ENCODE data around the gene PTH1R. TPM values are rescaled to one million over a fixed set of nuclear protein-coding genes. Genes with fewer than 3 reads are reported as not detected.

The PTH1R gene
- total RNA-seq, 1 donor from 2014 or later: 12.9 TPM

GRCh38 chr3:46913644-46914043, 36.1 kb downstream of the PTH1R start:
- no peak for DNase-seq (ENCODE audit: low spot score)

- DNase-seq (ENCODE audit: low spot score): no peak
Observed at GRCh38 chr3:46914849-46915248, 37.3 kb downstream of the PTH1R start.

- DNase-seq (ENCODE audit: low spot score): no peak
Observed at GRCh38 chr3:46915297-46915822, 37.8 kb downstream of the PTH1R start.

DNA sequence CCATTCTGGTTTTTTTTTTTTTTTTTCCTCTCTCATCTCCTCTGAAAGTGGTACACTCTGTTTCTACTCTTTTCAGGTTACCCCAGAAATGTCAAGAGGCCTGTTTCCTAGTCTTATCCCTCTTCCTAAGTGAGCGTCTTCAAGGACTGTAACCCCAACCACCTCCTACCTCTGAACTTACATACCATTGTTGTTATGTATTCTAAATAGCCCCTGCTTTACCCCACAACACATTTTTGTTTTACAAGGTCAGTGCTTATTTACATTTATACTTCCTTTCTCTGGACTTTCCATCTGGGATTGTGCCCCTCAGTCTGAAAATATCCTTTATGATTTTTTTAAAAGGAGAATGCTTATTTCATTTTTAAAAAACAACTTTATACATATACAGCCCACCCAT, 38.8 kb downstream of the PTH1R start:
- no peak for DNase-seq (ENCODE audit: low spot score)

DNA sequence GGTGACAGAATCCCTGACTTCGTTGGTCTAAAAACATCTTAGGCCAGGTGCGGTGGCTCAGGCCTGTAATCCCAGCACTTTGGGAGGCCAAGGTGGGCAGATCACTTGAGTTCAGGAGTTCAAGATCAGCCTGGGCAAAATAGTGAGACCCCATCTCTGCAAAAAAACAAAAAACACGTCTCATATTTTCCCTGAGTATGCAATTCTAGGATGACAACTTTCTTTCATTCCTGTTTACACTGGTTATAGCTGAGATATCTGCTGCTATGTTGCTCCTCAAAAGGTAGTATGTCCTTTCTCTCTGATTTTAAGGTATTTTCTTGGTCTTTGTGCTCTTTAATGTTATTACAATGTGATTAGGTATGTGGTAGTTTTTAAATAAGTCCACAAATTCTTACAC, 39.3 kb downstream of the PTH1R start:
- no peak for DNase-seq (ENCODE audit: low spot score)

GRCh38 chr3:46917257-46917656, 39.7 kb downstream of the PTH1R start:
- no peak for DNase-seq (ENCODE audit: low spot score)

GRCh38 chr3:46918202-46918601, 40.7 kb downstream of the PTH1R start:
- no peak for DNase-seq (ENCODE audit: low spot score)

DNA sequence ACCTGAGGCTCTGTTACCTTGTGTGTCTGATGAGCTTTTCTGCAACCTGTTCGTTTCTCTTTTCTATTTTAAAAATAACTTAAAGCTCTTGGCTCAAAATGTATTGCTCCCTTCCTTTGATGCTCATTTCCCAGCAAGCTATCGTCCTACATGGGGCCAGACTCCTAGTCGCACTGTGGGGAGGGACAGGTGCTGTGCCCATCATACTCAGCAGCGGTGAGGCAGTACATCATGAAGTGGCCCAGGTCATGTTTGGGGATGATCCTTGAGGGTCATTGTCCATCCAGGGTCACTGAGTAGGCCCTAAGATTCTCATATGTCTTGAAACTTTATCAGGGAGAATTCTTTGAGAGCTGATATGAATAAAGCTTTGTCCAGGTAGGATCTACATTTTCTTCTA, 41.1 kb downstream of the PTH1R start:
- DNase-seq (ENCODE audit: low spot score): no peak

DNA sequence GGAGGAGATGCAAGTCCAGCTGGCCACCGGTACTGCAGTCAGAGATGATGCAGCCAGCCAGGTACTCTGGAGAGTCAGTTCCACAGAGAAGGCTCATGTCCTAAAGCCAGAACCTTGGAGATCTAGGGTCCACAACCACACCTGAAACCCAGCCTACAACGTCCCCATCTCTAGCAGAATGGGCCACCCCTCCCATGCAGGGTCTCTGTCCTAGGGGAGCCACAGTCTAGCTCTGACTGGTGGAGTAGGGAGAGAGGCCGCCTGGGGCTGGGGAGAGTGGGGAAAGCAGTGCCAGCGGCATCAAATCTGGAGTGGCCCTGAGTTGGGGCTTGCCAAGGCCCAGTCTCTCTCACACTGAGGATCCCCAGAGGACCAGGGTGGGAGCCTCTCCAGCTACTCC, 43.5 kb downstream of the PTH1R start:
- no peak for DNase-seq (ENCODE audit: low spot score)

- DNase-seq (ENCODE audit: low spot score): no peak
Observed at GRCh38 chr3:46921871-46922271, 44.4 kb downstream of the PTH1R start.

GRCh38 chr3:46922426-46922825, 44.9 kb downstream of the PTH1R start:
- no peak for DNase-seq (ENCODE audit: low spot score)

DNA sequence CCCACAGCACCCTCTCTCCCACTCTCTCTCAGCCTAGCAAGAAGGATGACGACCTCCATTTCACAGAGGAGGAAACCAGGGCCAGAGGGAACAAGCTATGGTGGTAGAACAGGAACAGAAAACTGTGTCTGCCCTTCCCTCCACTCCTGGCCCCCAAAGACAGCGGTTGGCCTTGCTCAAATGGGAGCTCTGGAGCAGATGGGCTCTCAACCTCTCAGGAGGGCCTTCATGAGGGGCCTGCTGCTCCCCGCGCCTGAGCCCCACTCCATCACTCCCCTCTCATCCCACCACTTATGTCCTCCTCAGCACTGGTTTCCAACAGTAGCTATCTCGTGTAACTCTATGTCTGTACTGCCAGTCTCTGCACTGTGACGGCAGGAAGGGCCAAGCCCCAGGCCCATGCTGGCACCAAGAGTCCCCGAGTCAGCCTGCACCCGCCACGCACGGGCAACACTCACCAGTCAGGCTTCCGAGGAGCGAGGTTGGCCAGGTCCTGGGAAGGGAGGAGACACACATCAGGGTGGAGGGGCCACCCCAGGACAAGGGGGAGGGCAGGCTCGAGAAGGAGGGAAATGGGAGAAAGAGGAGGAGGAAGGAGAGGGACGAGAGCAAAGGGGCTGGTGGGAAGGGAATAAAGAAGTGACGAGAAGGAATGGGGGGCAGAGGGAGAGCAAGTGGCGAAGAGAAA, 45.5 kb downstream of the PTH1R start:
- no peak for DNase-seq (ENCODE audit: low spot score)

DNA sequence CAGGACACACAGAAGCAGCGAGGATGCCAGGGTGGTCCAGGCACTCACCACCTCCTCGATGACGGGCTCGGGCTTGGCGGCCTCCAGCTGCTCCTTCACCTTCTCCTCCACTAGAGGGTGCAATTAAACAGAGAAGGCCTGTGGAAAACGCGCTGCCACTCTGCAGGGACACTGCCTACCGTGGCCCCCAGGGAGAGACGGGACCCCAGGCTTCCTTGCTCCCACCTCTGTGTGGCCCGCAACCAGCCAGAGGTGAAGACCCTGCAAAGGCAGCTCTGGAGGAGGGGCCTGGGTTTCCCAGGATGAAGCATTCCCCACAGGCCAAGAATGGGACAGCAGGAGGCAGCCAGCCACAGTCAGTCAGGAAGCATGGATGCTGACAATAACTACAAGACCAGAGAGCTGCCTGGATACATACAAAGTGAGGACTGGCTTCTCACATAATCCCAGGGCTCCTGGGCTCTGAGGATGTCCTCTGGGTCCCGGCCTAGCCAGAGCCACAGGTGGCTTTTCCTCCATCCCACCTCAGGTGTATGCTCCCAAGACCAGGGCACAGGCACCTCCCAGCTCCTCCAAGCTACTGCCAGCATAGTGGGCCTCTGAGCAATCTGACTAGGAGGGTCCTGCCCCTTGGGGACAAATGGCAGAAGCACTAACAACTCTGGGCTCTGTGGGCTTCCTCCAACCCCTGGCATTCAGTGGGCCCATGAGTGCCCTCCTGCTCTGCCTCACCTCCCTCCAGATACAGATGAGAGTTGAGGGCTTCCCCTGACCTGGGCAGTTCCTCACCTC, 46.2 kb downstream of the PTH1R start:
- DNase-seq (ENCODE audit: low spot score): no peak

- no peak for DNase-seq (ENCODE audit: low spot score)
Observed at GRCh38 chr3:46924921-46925584, 47.5 kb downstream of the PTH1R start.

- DNase-seq (ENCODE audit: low spot score): no peak
Observed at GRCh38 chr3:46925585-46925934, 48.0 kb downstream of the PTH1R start.

DNA sequence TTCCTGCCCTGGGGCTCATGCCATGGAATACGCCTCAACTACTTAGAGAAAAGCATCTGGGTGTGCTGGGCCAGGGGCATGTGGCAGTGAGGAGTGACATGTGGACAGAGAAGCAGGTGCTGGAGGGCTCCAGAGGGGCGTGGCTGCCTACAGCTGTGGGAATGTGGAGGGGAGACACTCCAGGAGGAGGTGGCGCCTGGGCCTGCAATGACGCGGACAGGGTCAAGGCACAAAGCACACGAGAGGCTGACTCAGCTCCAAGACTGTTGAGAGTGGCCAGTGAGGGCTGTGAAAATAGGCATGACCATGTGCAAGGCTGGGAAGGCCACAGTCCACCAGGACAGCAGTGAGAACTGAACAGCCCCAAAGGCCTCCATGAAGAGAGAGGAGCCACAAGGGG, 48.5 kb downstream of the PTH1R start:
- DNase-seq (ENCODE audit: low spot score): no peak

DNA sequence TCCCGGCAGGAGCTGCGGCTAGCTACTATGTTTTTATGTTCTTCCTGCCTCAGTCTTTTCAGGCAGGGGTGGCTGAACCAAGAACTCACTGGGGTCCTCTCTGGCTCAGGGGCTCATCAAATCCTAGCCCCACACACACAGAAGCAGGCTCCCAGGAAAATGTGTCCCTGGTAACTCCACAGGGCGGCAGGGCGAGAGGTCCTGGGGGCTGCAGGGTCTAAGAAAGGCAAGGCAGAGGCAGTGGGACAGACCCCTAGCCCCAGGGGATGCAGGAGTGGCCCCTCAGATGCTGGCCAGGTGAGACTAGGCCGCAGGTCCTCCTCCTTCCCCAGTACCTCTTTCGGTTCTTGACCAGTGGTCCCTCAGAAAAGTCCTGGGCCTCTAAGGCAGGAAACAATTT, 48.9 kb downstream of the PTH1R start:
- DNase-seq (ENCODE audit: low spot score): no peak

DNA sequence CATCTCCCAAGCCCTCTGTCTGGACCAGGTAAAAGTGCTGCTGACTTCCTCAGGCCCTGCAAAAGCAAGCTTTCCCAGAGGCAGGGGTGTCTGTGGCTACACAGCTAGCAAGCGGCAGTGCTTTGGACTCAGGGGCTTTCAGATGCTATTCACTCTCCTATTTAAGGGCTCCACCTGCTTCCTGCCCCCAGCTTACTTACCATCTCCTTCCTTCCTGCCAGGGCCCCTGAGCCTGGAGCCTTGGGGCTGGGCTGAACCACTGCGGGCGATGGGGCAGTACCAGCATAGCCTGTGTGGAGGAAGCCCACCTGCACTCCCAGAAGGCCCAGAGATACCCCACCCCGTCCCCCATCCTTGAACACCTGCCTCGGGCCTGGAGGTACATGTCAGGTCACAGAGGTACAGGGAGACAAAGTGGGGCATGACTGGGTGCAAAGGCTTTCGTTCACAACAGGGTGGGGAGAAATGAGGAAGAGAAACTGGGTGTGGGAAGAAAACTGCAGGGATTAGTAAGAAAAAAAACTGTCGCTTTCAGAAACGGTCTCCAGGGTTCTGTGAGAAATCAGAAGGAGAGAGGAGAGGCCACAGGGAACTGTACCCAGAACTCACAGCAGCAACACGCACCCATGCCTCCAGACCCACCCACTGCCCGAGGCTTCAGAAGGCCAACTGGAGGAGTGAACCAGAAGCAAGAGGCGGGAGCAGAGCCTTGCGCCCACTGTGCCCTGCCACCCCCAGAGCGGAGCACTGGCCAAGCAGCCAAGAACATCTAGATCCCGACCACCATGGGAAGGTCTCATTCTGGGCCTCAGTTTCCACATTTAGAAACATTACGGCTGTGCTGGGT, 49.6 kb downstream of the PTH1R start:
- no peak for DNase-seq (ENCODE audit: low spot score)

GRCh38 chr3:46927718-46928073, 50.2 kb downstream of the PTH1R start:
- no peak for DNase-seq (ENCODE audit: low spot score)

- DNase-seq (ENCODE audit: low spot score): no peak
Observed at GRCh38 chr3:46928282-46928681, 50.8 kb downstream of the PTH1R start.

GRCh38 chr3:46929324-46929723, 51.8 kb downstream of the PTH1R start:
- no peak for DNase-seq (ENCODE audit: low spot score)

Data from ureter (tissue), 1 donor.